Endothelial cell of umbilical vein (primary cell): ENCODE data around the gene MARK2.

ENCODE experiments used
- CTCF ChIP-seq, 2 donors: IDR thresholded peaks; 1 replicate in 1 of 2; 2 replicates in 1 of 2; pipeline ENCODE4 v1.5.1; 2011; ENCODE audit warnings: low read length in 2 of 2, mild to moderate bottlenecking in 2 of 2, moderate library complexity in 2 of 2, control low read depth in 1 of 2, inconsistent platforms in 1 of 2, low read depth in 1 of 2; ENCODE audit not compliant: insufficient read depth in 1 of 2; ENCODE audit errors: extremely low read depth in 1 of 2
- EZH2 ChIP-seq: IDR thresholded peaks from 2 replicates; pipeline ENCODE4 v1.6.1; 2012; ENCODE audit warnings: borderline replicate concordance, low read depth, mild to moderate bottlenecking, moderate library complexity, low read length, inconsistent platforms; ENCODE audit not compliant: severe bottlenecking
- FOS ChIP-seq: IDR thresholded peaks from 2 replicates; pipeline ENCODE4 v1.6.1; 2011; ENCODE audit warnings: mild to moderate bottlenecking, low read length, moderate library complexity, borderline replicate concordance; ENCODE audit not compliant: insufficient read depth
- GATA2 ChIP-seq: IDR thresholded peaks from 2 replicates; pipeline ENCODE4 v1.7.0; 2011; ENCODE audit warnings: low read depth, mild to moderate bottlenecking, moderate library complexity, mixed read lengths, low read length; ENCODE audit not compliant: insufficient read length, insufficient read depth
- JUN ChIP-seq: IDR thresholded peaks from 2 replicates; pipeline ENCODE4 v1.6.1; 2011; ENCODE audit warnings: borderline replicate concordance, low read depth; ENCODE audit not compliant: insufficient read length, insufficient read depth
- MAX ChIP-seq: IDR thresholded peaks from 2 replicates; pipeline ENCODE4 v1.6.1; 2011; ENCODE audit not compliant: insufficient read depth, insufficient read length
- MYC ChIP-seq: IDR thresholded peaks from one replicate; pipeline ENCODE4 v1.6.1; 2011; ENCODE audit warnings: mild to moderate bottlenecking, low read depth, low read length
- POLR2A ChIP-seq: IDR thresholded peaks from 2 replicates; pipeline ENCODE4 v1.6.1; 2012; ENCODE audit warnings: low read depth, mild to moderate bottlenecking, control low read depth, low read length
- POLR2AphosphoS5 ChIP-seq: IDR thresholded peaks from 2 replicates; pipeline ENCODE4 v1.6.1; 2012; ENCODE audit warnings: low read depth, mild to moderate bottlenecking, control low read depth, low read length, moderate library complexity; ENCODE audit not compliant: insufficient read depth

- TF ChIP-seq MAX (no peak), CTCF (IDR thresholded peaks at IDR 0.05; ENCODE audit: extremely low read depth in 1 of 2, insufficient read depth in 1 of 2, low read depth in 1 of 2, low read length in 2 of 2) (no peak), POLR2AphosphoS5 (no peak), MYC (no peak), POLR2A (no peak), EZH2 (no peak), FOS (no peak), JUN (no peak), GATA2 (no peak)
Measured at GRCh38 chr11:63940786-63941185, 101.9 kb downstream of the MARK2 start.
